GM23248 (cell line): ENCODE results near the gene PPP1R27. TPM values are rescaled to one million over a fixed set of nuclear protein-coding genes. Genes with fewer than 3 reads are reported as not detected.

Source experiments
- DNase-seq: peaks from one replicate; pipeline ENCODE4 v3.0.0-alpha.2; 2015
- H2AFZ ChIP-seq: fragments of 200-600 bp; sonication (generic); 2 replicates; pipeline ENCODE4 v1.6.1; 2016; ENCODE audit warnings: antibody characterized with exemption
- H3F3A ChIP-seq: fragments of 200-600 bp; sonication (generic); 2 replicates; pipeline ENCODE4 v1.6.1; 2016; ENCODE audit warnings: mild to moderate bottlenecking, antibody characterized with exemption, mixed run types; ENCODE audit not compliant: insufficient read depth
- H3K27ac ChIP-seq: fragments of 200-600 bp; sonication (generic); 2 replicates; pipeline ENCODE4 v1.5.1; 2016; ENCODE audit warnings: mild to moderate bottlenecking
- H3K27me3 ChIP-seq: fragments of 200-600 bp; sonication (generic); replicated peaks from 2 replicates; pipeline ENCODE4 v1.6.1; 2016; ENCODE audit warnings: mild to moderate bottlenecking; ENCODE audit not compliant: insufficient read depth
- H3K36me3 ChIP-seq: fragments of 200-600 bp; sonication (generic); 2 replicates; pipeline ENCODE4 v1.6.1; 2016; ENCODE audit warnings: low read depth, mild to moderate bottlenecking
- H3K4me1 ChIP-seq: fragments of 200-600 bp; sonication (generic); 2 replicates; pipeline ENCODE4 v1.6.1; 2016; ENCODE audit warnings: mild to moderate bottlenecking; ENCODE audit not compliant: insufficient read depth
- H3K4me2 ChIP-seq: fragments of 200-600 bp; sonication (generic); one replicate; pipeline ENCODE4 v1.6.1; 2016; ENCODE audit warnings: mild to moderate bottlenecking; ENCODE audit not compliant: unreplicated experiment
- H3K4me3 ChIP-seq: fragments of 200-600 bp; sonication (generic); 2 replicates; pipeline ENCODE4 v1.5.1; 2016; ENCODE audit warnings: mild to moderate bottlenecking
- H3K79me2 ChIP-seq: fragments of 200-600 bp; sonication (generic); 2 replicates; pipeline ENCODE4 v1.6.1; 2016; ENCODE audit warnings: mild to moderate bottlenecking; ENCODE audit not compliant: insufficient read depth
- H3K9ac ChIP-seq: fragments of 200-600 bp; sonication (generic); 2 replicates; pipeline ENCODE4 v1.6.1; 2016; ENCODE audit warnings: mild to moderate bottlenecking
- H3K9me2 ChIP-seq: fragments of 200-600 bp; sonication (generic); 2 replicates; pipeline ENCODE4 v1.6.1; 2016; ENCODE audit warnings: mixed run types, mild to moderate bottlenecking, moderate library complexity; ENCODE audit not compliant: insufficient read depth
- H3K9me3 ChIP-seq: fragments of 200-600 bp; sonication (generic); one replicate; pipeline ENCODE4 v1.6.1; 2017; ENCODE audit warnings: low read depth
- H4K20me1 ChIP-seq: fragments of 200-600 bp; sonication (generic); 2 replicates; pipeline ENCODE4 v1.6.0; 2016; ENCODE audit not compliant: insufficient read depth
- EZH2 ChIP-seq: fragments of 200-600 bp; sonication (generic); IDR thresholded peaks from 2 replicates; pipeline ENCODE4 v1.6.1; 2018; ENCODE audit warnings: antibody characterized with exemption, mild to moderate bottlenecking; ENCODE audit not compliant: insufficient read depth, poor library complexity, severe bottlenecking
- EZH2phosphoT487 ChIP-seq: fragments of 200-600 bp; sonication (generic); IDR thresholded peaks from 2 replicates; pipeline ENCODE4 v1.6.1; 2018; ENCODE audit warnings: antibody characterized with exemption, moderate library complexity, mild to moderate bottlenecking, low read depth; ENCODE audit not compliant: insufficient read depth
- WGBS, 2 experiments: methylation state at CpG; one replicate each; pipeline ENCODE4 v1.1.6; 2015 to 2017; ENCODE audit warnings: low lambda C conversion rate in 2 of 2, low coverage in 1 of 2; ENCODE audit errors: missing lambda C conversion rate in 2 of 2; 5-methylcytosine and 5-hydroxymethylcytosine counted together
- in situ Hi-C: fragments of 300-500 bp; cut with MboI; formaldehyde crosslinking; loops from 2 replicates; pipeline ENCODE4 v1.15.0; 2020
- polyA plus RNA-seq: library from polyadenylated mRNA; unstranded; fragments of >200 nt; fragmentation: Nextera tagmentation; extraction: Ambion mirVana; gene quantifications from 2 replicates; pipeline ENCODE4 v1.2.1, GENCODE V29; 2016
- total RNA-seq: library from RNA; depleted of rRNA; stranded (reverse); fragments of >200 nt; shearing (Covaris generic); gene quantifications from 2 replicates; pipeline ENCODE4 v1.2.3, GENCODE V29; 2014

Gene PPP1R27
- total and polyA plus RNA-seq, 2 experiments from 2014 or later = not detected

DNA sequence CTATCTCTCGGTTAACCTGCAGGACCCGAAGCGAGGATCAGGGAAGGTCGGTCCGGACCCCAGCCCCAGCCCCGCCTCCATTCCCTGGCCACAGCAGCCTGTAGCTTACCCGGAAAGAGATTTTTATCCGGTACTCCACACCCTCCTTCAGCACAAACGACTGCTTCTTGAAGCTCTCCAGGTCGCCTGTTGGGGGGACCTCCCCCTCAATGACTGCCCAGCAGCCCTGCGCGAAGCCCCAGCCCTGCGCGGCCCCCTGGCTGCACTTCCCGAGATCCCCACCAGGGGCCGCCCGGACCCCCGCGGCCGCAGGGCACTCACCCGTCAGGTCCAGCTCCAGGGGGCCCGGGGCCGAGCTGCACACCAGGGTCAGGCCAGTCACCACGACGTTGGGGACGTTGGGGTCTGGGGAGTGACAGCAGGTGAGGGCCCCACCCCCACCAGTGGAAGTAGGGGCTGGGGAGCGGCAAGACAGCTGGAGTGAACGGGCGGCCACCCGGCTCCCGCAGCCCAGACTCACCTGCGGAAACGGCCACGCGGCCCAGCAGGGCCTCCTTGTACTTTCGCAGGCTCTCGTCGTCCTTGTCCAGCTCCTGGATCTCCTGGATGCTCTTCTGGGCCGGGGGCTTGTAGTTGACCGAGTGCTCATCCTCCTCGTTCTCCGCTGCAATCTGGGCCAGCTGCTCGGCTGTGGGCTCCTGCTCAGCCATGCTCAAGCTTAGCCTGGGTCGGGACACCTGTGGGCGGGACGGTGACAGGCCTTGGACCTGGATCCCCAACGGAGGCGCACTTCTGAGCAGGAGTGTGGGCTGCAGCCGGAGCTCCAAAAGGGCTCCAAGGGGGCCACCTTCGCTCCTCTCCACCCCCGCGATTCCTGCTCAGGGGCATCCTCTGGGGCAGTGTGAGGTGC, 34.6 kb upstream of the PPP1R27 start:
- Histone ChIP-seq H3K4me2 (peak overlapping the region; percentile 95), H3K4me1 (peaks cover 5% of the 10 kb centered on the region), H3K27me3 (no peaks in the 10 kb centered on the region), H3K27ac (peak overlapping the region; percentile 90), H3F3A (peaks cover 38% of the 10 kb centered on the region), H3K9me3 (no peaks in the 10 kb centered on the region), H4K20me1 (no peaks in the 10 kb centered on the region), H3K79me2 (peaks cover 62% of the 10 kb centered on the region), H3K36me3 (no peaks in the 10 kb centered on the region), H2AFZ (no peak overlapping the region), H3K9ac (peak overlapping the region; percentile 98), H3K9me2 (no peaks in the 10 kb centered on the region), H3K4me3 (peak overlapping the region; percentile 94)
- in situ Hi-C loops = no loop called here
- DNase-seq = peak; percentile 51
- 19 to 24% methylated on average over 38 to 44 of the region's 52 CpGs for WGBS, 2 experiments
- TF ChIP-seq EZH2 = no peak

DNA sequence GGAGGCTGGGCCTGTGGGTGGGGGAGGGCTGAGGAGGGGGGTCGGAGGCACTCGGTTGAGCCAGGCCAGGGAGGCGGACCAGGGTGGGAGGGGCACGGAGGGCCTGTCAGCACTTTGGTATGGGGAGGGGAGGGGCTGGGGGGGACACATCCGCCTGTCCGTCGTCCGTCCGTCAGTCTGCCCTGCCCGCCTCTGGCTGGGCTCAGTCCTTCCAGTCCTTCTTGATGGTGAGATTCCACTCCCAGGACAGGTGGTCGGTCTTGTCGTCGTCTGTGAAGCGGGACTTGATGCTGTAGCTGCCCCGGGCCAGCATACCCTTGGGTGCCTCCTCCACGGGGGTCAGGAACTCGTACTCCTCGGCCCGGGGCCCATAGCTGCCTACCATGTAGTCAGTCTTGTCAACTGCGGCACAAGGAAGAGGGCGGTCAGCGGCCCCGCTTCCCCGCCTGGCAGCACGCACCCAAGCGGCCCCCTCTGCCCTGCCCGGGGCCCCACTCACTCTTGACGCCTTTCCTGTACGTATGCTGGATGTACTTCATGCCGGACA, 33.9 kb upstream of the PPP1R27 start:
- peak; percentile 78 for DNase-seq
- Histone ChIP-seq H3K4me2 (peak overlapping the region; percentile 95), H3K4me1 (peaks cover 6% of the 10 kb centered on the region), H3K9me3 (no peaks in the 10 kb centered on the region), H3K9ac (peak overlapping the region; percentile 98; the same call in 1 of the 2 replicates), H3K36me3 (no peaks in the 10 kb centered on the region), H2AFZ (no peak overlapping the region), H3K27ac (peak overlapping the region; percentile 90), H3F3A (peaks cover 33% of the 10 kb centered on the region), H3K79me2 (peaks cover 68% of the 10 kb centered on the region), H3K4me3 (peak overlapping the region; percentile 94), H4K20me1 (no peaks in the 10 kb centered on the region), H3K27me3 (no peaks in the 10 kb centered on the region), H3K9me2 (no peaks in the 10 kb centered on the region)
- 55 to 77% methylated on average over 17 to 30 of the region's 30 CpGs for WGBS, 2 experiments
- no peak for TF ChIP-seq EZH2phosphoT487
- TF ChIP-seq EZH2 = no peak
- in situ Hi-C loops = no loop called here

DNA sequence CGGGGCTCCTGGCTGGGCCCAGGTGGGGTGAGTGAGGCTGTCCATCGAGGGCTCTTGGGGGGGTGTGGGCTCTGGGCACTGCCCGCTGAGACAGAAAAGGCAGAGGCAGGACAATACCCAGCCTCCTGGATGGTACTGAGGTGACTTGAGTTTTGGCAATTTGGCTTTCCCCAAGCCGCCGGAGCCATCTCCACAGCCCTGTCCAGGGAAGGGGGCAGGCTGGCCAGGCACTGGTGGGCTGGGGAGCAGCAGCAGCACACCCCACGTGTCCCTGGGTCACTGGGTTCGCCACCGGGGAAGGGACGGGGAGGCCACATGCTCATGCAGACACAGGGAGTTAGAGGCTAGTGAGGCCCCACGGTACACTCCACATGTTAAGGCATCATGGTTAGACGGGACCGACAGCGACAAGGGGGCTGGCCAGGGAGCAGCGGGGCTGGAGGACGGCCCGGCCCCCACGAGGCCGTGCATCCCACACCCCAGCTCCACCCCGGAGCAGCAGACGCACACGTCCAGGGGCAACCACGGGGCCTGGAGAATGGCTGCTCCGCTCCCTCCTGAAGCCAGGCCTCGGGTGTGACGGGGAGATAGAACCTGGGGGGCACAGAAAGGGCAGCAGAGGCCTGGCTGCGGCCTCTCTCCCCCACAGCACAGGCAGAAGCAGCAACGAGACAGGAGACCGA, 33.3 kb upstream of the PPP1R27 start:
- H3K27me3 ChIP-seq = no peaks in the 10 kb centered on the region
- H3K9me2 ChIP-seq = no peaks in the 10 kb centered on the region
- H3K79me2 ChIP-seq = peaks cover 68% of the 10 kb centered on the region
- DNase-seq = peak; percentile 33
- H2AFZ ChIP-seq = no peak overlapping the region
- H3K4me2 ChIP-seq = no peak overlapping the region
- H3K27ac ChIP-seq = peak overlapping the region; percentile 90
- H3K36me3 ChIP-seq = no peaks in the 10 kb centered on the region
- no peaks in the 10 kb centered on the region for H4K20me1 ChIP-seq
- no peaks in the 10 kb centered on the region for H3K9me3 ChIP-seq
- no peak overlapping the region for H3K4me3 ChIP-seq
- WGBS, 2 experiments = 57 to 65% methylated on average over 23 to 24 of the region's 28 CpGs
- in situ Hi-C loops = no loop called here
- peaks cover 12% of the 10 kb centered on the region for H3K4me1 ChIP-seq
- no peak for TF ChIP-seq EZH2
- no peak for TF ChIP-seq EZH2phosphoT487
- peak overlapping the region; percentile 44 for H3K9ac ChIP-seq
- peaks cover 35% of the 10 kb centered on the region for H3F3A ChIP-seq

DNA sequence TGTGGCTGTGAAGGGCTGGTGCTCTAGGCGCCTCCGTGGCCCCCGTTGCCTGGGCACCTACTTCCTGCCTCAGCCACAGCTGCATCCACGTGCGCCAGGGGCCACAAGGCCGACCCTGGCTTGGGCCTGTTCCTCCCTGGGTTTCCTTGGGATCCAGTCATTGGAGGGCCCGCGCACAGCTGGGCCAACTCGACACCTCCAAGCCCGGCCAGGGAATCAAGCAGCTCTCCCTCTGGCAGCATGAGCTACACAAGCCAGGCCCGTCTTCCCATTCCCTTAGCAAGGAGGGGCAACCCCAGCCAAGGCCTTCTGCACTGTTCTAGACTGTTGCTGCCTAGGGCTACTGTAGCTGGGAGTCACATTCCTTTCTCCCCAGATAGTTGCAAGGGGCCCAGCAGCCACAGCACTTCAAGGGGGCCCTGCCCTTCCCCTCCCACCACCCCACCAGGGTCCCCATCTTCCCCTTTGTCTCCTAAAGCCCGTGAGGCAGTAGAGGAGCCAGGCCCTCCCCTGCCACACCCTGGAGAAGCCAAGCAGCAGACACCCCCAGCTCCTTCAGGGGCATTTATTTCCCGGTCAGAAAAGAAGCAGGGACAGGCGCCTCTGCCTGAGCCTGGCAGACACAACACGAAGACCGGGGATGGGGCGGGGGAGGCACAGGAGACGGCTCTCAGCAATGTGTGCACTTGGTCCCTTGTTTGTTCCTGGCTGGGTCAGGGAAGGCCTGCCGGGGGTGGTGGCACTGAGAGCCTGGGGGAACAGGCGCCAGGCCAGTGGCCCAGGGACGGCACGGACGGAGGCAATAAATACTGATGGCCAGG, 32.5 kb upstream of the PPP1R27 start:
- Histone ChIP-seq H3F3A (peaks cover 37% of the 10 kb centered on the region), H2AFZ (no peak overlapping the region), H3K36me3 (no peaks in the 10 kb centered on the region), H3K27ac (peak overlapping the region; percentile 90), H3K4me3 (no peak overlapping the region), H3K79me2 (peaks cover 68% of the 10 kb centered on the region), H3K27me3 (no peaks in the 10 kb centered on the region), H3K4me1 (peaks cover 17% of the 10 kb centered on the region), H3K9ac (peak overlapping the region; percentile 44), H4K20me1 (no peaks in the 10 kb centered on the region), H3K4me2 (no peak overlapping the region), H3K9me3 (no peaks in the 10 kb centered on the region), H3K9me2 (no peaks in the 10 kb centered on the region)
- in situ Hi-C loops = no loop called here
- no peak for TF ChIP-seq EZH2
- TF ChIP-seq EZH2phosphoT487 = no peak
- WGBS, 2 experiments = 46 to 47% methylated on average over 20 to 23 of the region's 23 CpGs
- DNase-seq = peak; percentile 70
